Calu3 (cell line): Measurements from ENCODE around the gene TGFBR1. TPM values are rescaled to one million over a fixed set of nuclear protein-coding genes. Genes with fewer than 3 reads are reported as not detected.

Experiments
- BruUV-seq: library from RNA; stranded (reverse); fragments of 400-500 nt; replicated peaks from 2 replicates; lab custom pipeline; 2021; lab: Mats Ljungman, UMichigan
- CTCF ChIA-PET: fragments of 300-600 bp; sonication (Branson Sonifier 250); formaldehyde crosslinking; loops from one replicate; lab custom pipeline; 2022; ENCODE audit warnings: antibody characterized with exemption; lab: Charles Lee
- DNase-seq: peaks from one replicate; pipeline ENCODE4 v3.0.0; 2022
- H3K27ac Mint-ChIP-seq: one replicate; pipeline ENCODE4 v1.8.0; 2022; ENCODE audit warnings: mixed read lengths; ENCODE audit not compliant: unreplicated experiment
- H3K27me3 Mint-ChIP-seq: one replicate; pipeline ENCODE4 v1.8.0; 2022; ENCODE audit warnings: mixed read lengths; ENCODE audit not compliant: unreplicated experiment
- H3K36me3 Mint-ChIP-seq: one replicate; pipeline ENCODE4 v1.8.0; 2022; ENCODE audit warnings: mild to moderate bottlenecking, moderate library complexity, mixed read lengths; ENCODE audit not compliant: insufficient read depth, unreplicated experiment
- H3K4me1 Mint-ChIP-seq: one replicate; pipeline ENCODE4 v1.8.0; 2022; ENCODE audit warnings: mild to moderate bottlenecking, low read depth, mixed read lengths; ENCODE audit not compliant: unreplicated experiment
- H3K4me3 Mint-ChIP-seq: one replicate; pipeline ENCODE4 v1.8.0; 2022; ENCODE audit warnings: mild to moderate bottlenecking, low read depth, moderate library complexity, mixed read lengths; ENCODE audit not compliant: unreplicated experiment
- H3K9me3 Mint-ChIP-seq: one replicate; pipeline ENCODE4 v1.8.0; 2022; ENCODE audit warnings: low read depth, mixed read lengths; ENCODE audit not compliant: unreplicated experiment
- intact Hi-C: fragments of 100-400 bp; cut with micrococcal nuclease; formaldehyde crosslinking; loops from one replicate; pipeline ENCODE4 v1.10.0; 2022; ENCODE audit not compliant: unreplicated experiment
- total RNA-seq: library from RNA; stranded (reverse); gene quantifications from 2 replicates; pipeline ENCODE4 v1.2.3, GENCODE V29; 2022
- TF ChIP-seq, protein P1 (sequence below): fragments of 200-600 bp; IDR thresholded peaks from one replicate; pipeline ENCODE4 v1.8.0; 2022; ENCODE audit warnings: antibody characterized with exemption; ENCODE audit not compliant: unreplicated experiment

Gene TGFBR1
- total RNA-seq, 1 experiment from 2014 or later, result 22.6 TPM

DNA sequence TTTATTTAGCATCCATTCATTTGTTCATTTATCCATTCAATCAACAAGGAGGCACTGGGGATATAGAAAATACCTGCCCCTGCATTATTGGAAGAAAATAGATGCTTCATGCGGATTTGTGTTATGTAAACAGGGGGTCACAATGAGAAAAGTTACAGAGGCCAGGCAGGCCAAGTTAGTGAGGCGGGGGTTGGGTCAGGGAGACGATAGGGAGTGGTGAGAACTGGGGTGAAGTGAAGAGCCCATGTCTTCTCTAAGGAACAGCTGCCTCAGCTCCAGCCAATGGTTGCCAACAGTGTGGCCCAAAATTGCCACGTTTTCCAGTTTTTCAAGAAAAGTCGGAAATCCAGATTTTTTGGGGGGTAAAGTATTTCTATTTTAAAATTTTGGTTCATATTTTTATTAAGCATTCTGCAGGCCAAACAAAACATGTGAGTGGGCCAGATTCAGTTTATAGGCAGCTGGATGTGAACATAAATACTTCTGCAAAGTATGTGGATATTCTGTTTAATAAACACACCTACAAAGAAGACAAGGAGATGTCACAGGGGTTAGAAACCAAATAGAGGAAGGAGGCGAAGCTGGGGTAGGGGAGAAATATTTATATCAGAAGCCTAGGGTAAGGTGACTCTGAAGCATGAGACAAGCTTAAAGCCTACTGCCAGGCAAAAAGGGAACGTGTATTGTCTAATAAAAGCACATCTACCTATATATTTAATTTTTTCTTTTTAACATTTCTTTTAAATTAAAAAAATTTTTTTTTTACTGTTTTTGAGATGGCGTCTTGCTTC lies 72.9 kb downstream of the TGFBR1 start:
- BruUV-seq, result no TSS peak
- TF ChIP-seq, protein P1, sequence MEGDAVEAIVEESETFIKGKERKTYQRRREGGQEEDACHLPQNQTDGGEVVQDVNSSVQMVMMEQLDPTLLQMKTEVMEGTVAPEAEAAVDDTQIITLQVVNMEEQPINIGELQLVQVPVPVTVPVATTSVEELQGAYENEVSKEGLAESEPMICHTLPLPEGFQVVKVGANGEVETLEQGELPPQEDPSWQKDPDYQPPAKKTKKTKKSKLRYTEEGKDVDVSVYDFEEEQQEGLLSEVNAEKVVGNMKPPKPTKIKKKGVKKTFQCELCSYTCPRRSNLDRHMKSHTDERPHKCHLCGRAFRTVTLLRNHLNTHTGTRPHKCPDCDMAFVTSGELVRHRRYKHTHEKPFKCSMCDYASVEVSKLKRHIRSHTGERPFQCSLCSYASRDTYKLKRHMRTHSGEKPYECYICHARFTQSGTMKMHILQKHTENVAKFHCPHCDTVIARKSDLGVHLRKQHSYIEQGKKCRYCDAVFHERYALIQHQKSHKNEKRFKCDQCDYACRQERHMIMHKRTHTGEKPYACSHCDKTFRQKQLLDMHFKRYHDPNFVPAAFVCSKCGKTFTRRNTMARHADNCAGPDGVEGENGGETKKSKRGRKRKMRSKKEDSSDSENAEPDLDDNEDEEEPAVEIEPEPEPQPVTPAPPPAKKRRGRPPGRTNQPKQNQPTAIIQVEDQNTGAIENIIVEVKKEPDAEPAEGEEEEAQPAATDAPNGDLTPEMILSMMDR, result no peak
- Mint-ChIP-seq H3K27me3 (no peaks in the 10 kb centered on the region), H3K4me1 (peaks cover 16% of the 10 kb centered on the region), H3K4me3 (no peak overlapping the region), H3K9me3 (no peaks in the 10 kb centered on the region), H3K36me3 (no peaks in the 10 kb centered on the region), H3K27ac (no peak overlapping the region)
- intact Hi-C loops, result no loop called here
- DNase-seq, result no peak
- CTCF ChIA-PET, result interaction anchor here (0.6 kb wide), 1 partner anchor 275 kb away, joined by 3 read pairs; no protein-coding TSS in a partner anchor

DNA sequence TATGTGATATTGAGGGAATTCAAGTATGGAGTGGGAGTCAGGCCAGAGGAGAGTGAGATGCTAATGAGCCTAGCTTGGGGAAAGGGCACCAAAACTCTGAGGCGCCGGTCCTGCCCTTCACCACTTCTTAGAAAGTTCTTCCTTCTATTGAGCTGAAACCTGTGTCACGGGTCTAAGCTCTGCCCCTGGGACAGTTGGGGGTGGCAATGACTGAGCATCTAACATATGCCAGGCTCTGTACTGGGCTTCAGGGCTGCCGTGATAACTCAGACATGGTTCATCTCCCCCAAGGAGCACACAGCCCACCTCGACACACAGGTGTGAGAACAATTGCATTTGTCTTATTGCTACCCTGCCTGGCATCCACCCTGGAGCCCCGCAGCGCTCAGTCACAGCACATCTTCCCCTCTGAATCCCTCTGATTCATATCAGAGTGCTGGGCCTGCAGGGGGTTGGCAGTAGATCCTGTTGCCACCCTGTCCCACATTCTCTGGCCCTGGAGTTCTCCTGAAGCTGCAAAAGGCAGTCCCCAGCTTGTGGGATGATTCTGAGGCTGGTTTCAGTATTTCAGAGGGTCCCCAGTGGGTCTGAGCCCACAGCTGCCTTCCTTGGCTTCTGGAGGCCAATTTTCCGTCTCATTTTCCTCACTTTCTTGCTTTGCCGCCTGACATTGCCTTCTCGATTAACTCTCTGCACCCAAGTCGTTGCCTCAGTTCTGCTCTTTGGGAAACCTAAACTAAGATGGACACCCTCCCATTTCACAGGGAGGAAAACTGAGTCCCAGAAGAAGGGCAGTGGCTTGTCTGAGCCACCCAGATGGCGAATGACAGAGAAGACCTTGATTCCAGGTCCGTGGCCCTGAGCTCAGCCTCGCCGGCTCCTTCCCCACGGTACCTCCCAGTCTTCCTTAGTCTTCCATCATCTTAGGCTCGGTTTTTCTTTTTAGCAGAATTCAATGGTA lies 74.3 kb downstream of the TGFBR1 start:
- CTCF ChIA-PET, result no interaction called here
- H3K27me3 Mint-ChIP-seq, result no peaks in the 10 kb centered on the region
- no peak overlapping the region for H3K27ac Mint-ChIP-seq

DNA sequence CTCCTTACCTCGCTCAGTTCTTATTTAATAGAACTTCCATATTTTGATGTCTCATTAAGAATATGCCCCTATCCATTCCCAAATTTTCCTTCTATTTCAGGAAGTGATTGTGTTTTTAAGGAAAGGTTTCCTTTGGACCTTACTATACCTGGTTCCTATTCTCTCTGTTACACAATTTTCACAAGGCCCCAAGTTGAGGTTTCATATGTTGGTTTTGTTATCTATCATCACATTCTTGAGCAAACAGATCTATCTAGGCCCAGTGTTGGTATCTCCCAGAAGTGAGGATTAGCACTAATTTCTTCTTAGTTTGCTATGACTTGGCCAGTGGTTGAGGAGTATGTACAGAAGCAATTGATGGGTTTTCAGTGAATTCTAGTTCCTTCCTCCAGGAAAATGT lies 75.3 kb downstream of the TGFBR1 start:
- no peaks in the 10 kb centered on the region for H3K9me3 Mint-ChIP-seq
- H3K27me3 Mint-ChIP-seq, result no peaks in the 10 kb centered on the region
- no peak for DNase-seq
- H3K4me1 Mint-ChIP-seq, result peaks cover 8% of the 10 kb centered on the region
- intact Hi-C loops, result no loop called here
- no peak overlapping the region for H3K27ac Mint-ChIP-seq
- CTCF ChIA-PET, result no interaction called here
- H3K4me3 Mint-ChIP-seq, result no peak overlapping the region
- no peaks in the 10 kb centered on the region for H3K36me3 Mint-ChIP-seq
- TF ChIP-seq, protein P1, result no peak
- no TSS peak for BruUV-seq

More for the DNA sequence above, 74.3 kb downstream of the TGFBR1 start:
- no peaks in the 10 kb centered on the region for H3K36me3 Mint-ChIP-seq
- no peak overlapping the region for H3K4me3 Mint-ChIP-seq
- intact Hi-C loops, result no loop called here
- no peak for DNase-seq
- peaks cover 6% of the 10 kb centered on the region for H3K4me1 Mint-ChIP-seq
- TF ChIP-seq, protein P1, result no peak
- no TSS peak for BruUV-seq
- no peaks in the 10 kb centered on the region for H3K9me3 Mint-ChIP-seq

DNA sequence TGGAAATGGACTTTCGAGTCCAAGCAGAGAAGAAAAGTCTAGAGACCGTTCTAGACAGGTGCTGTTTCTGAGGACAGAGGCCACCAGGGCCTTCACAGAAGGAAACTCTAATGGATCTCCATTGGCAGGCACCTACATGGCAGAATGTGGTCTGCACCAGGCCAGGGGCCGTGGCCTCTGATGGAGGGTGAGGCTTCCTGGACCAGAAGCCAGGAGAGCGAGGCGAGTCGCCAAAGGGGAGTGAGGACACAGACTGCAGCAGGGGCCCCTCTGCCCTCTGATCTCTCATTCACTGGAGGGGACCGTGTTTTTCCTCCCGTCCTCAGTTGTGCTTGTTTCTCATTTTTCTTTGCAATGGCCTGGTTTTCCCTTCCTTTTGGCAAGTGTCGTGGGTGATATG lies 75.7 kb downstream of the TGFBR1 start:
- intact Hi-C loops, result no loop called here
- no peaks in the 10 kb centered on the region for H3K27me3 Mint-ChIP-seq
- H3K4me1 Mint-ChIP-seq, result peaks cover 8% of the 10 kb centered on the region
- no peaks in the 10 kb centered on the region for H3K9me3 Mint-ChIP-seq
- H3K36me3 Mint-ChIP-seq, result no peaks in the 10 kb centered on the region
- DNase-seq, result no peak
- TF ChIP-seq, protein P1, result no peak
- CTCF ChIA-PET, result no interaction called here
- H3K4me3 Mint-ChIP-seq, result no peak overlapping the region
- no peak overlapping the region for H3K27ac Mint-ChIP-seq
- BruUV-seq, result no TSS peak
